ENCODE results near the gene TFCP2L1. TPM values are rescaled to one million over a fixed set of nuclear protein-coding genes. Genes with fewer than 3 reads are reported as not detected.

Gene TFCP2L1
- total and polyA plus RNA-seq, 2 of the 4 experiments (the other 2 are of a cell fraction) = not detected

DNA sequence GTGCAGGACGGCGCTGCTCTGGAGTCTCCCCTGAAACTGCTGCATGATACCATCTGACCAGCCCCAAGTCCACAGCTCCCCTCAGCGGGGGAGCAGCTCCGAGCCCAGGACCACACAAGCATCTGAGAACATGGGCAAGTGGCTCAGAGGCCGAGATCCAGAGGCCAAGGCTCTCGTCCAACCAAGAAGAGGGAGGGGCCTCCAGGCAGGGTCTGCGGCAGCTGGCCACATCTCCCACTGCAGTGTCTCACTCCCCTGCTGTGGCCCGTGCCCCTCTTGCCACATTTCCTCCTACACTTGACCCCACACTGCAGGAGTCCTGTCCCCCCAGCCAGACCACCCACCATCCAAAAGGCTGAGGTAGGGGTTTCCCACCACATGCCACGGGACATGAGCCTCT, 50.2 kb downstream of the TFCP2L1 start:
- H2BK120ac ChIP-seq (ENCODE audit: low read depth, low read length) = no peak overlapping the region
- no peak overlapping the region for H2BK15ac ChIP-seq (ENCODE audit: low read depth, low read length)
- TF ChIP-seq, protein P1, sequence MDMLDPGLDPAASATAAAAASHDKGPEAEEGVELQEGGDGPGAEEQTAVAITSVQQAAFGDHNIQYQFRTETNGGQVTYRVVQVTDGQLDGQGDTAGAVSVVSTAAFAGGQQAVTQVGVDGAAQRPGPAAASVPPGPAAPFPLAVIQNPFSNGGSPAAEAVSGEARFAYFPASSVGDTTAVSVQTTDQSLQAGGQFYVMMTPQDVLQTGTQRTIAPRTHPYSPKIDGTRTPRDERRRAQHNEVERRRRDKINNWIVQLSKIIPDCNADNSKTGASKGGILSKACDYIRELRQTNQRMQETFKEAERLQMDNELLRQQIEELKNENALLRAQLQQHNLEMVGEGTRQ (IDR thresholded peaks at IDR 0.05; ENCODE audit: low read depth, low read length) = no peak
- TF ChIP-seq RFX5 (IDR thresholded peaks at IDR 0.05; ENCODE audit: low read depth, low read length) = no peak
- H3K27me3 ChIP-seq (ENCODE audit: control insufficient read depth, insufficient read depth, low read length) = peaks cover 45% of the 10 kb centered on the region
- H4K20me1 ChIP-seq (ENCODE audit: insufficient read depth, low read length) = no peaks in the 10 kb centered on the region
- H3K36me3 ChIP-seq (ENCODE audit: control insufficient read depth, insufficient read depth, low read length) = no peaks in the 10 kb centered on the region
- in situ Hi-C loops (cut with MboI; ENCODE audit: low sequenced_read_pairs) = no loop called here
- CTCF ChIA-PET = no interaction called here
- H2BK5ac ChIP-seq (ENCODE audit: low read depth, low read length, poor library complexity, severe bottlenecking) = no peak overlapping the region
- H3K9ac ChIP-seq (ENCODE audit: low read depth, low read length) = no peak overlapping the region
- dilution Hi-C loops (cut with HindIII; ENCODE audit: low sequenced_read_pairs, unreplicated experiment) = no loop called here
- no peak overlapping the region for H4K8ac ChIP-seq (ENCODE audit: low read depth in 2 of 2, low read length in 2 of 2)
- WGBS, 2 experiments (ENCODE audit: extremely low coverage in 2 of 2, insufficient read length in 1 of 2) = 49% methylated on average over 3 of the region's 9 CpGs; no CpG with 5 or more reads in 1 of the 2 experiments
- H3K9me1 ChIP-seq (ENCODE audit: insufficient read depth, low read length) = no peaks in the 10 kb centered on the region
- no peaks in the 10 kb centered on the region for H3K4me1 ChIP-seq (ENCODE audit: control insufficient read depth, insufficient read depth, low read length)
- ATAC-seq (ENCODE audit: low read depth) (no peak), DNase-seq (no peak)
- H2AK5ac ChIP-seq (ENCODE audit: low read depth, low read length) = no peak overlapping the region
- H3K23ac ChIP-seq (ENCODE audit: low read depth, low read length) = no peak overlapping the region
- intact Hi-C loops (cut with micrococcal nuclease) = no loop called here
- no peak overlapping the region for H3K27ac ChIP-seq (ENCODE audit: insufficient read depth, low read length)
- H3K18ac ChIP-seq (ENCODE audit: low read depth, low read length) = no peak overlapping the region
- no peak overlapping the region for H2AK9ac ChIP-seq (replicated peaks; ENCODE audit: low read depth, low read length, poor library complexity)
- no peaks in the 10 kb centered on the region for H3K9me3 ChIP-seq (ENCODE audit: control insufficient read depth, insufficient read depth, low read length)
- H3K4me3 ChIP-seq (ENCODE audit: insufficient read depth, low read depth, low read length) = no peak overlapping the region
- no TSS peak for BruUV-seq (replicated peaks)
- H2BK20ac ChIP-seq (ENCODE audit: low read depth, low read length) = no peak overlapping the region
- no peak overlapping the region for H3K14ac ChIP-seq (replicated peaks; ENCODE audit: low read depth, low read length)
- H4K5ac ChIP-seq (ENCODE audit: low read depth, low read length) = no peak overlapping the region
- H3K79me1 ChIP-seq (ENCODE audit: low read depth in 1 of 2, low read length in 2 of 2) = no peaks in the 10 kb centered on the region
- H3K4me2 ChIP-seq (ENCODE audit: low read depth, low read length) = no peak overlapping the region
- POLR2A ChIA-PET (ENCODE audit: unreplicated experiment) = no interaction called here
- no peak overlapping the region for H2AFZ ChIP-seq (replicated peaks; ENCODE audit: low read length, poor library complexity)
- no peak overlapping the region for H4K91ac ChIP-seq (ENCODE audit: insufficient read depth, low read depth, low read length)
- no peak overlapping the region for H3K56ac ChIP-seq (ENCODE audit: extremely low read depth, insufficient read depth, low read length)
- no peak overlapping the region for H3K4ac ChIP-seq (ENCODE audit: low read depth, low read length)
